ENCODE measurements around the gene SLC6A5.

Gene SLC6A5

DNA sequence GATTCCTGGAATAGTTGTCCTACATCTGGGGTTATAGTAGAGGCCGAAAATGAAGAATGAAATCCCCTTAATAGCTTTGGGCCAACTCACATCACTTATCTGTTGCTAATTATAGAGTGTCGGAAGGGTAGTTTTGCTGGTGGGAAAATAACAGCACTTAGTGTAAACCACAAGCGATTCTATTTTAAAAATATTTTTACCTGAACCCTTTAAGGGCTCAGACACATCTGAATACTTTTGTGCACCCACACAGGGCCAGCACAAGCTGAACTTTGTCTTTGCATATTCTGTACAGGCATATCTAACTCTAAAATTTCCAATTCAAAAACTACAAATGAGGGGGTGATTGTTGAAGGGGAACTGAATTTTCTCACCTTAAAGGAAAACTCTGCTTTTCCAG, 27.6 kb downstream of the SLC6A5 start:
- no peak for DNase-seq

DNA sequence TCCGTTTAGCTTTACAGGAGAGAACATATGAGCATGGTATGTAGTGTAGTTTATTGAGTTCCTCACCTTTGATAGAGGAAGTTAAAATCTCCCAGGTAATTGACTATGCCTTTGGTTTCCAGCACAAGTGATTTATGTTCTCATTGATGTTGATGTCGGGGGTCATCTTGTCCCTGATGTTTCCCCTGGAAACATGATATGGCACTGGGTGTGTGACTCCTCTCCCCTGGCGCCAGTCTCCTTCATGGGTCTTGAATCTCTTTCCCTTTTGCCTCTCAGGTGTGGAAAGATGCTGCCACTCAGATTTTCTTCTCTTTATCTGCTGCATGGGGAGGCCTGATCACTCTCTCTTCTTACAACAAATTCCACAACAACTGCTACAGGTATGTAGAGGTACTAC, 28.3 kb downstream of the SLC6A5 start:
- no peak for DNase-seq

DNA sequence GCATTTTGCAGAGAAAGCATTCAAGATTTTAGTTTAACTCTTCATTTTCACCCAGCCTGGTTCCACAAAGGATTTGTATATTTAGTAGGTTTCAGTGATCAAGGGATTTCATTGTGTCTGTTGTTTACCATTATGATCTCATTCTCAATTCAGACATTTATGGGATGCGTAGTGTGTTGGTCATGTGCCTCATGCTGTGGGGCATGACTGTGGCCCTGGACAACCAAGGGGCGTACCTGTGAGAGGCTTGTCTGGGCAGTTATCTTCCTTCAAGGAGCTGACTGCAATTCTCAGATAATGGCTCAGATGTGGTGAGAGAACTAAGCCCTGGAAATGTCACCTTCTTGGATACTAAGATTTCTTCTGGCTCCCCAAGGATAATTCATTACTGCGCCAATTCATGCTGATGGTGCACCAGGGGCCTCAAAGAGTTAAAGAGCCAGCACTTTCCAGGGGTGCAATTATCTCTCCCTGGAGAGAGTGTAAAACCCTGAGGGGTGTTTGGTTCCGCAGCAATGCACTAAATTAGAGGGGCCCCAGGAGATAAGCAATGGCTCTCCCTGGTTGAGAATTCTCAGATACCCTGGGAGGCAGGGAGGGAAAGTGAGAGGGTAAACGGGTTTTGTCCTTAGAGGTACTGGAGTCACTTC, 32.2 kb downstream of the SLC6A5 start:
- no peak for DNase-seq

DNA sequence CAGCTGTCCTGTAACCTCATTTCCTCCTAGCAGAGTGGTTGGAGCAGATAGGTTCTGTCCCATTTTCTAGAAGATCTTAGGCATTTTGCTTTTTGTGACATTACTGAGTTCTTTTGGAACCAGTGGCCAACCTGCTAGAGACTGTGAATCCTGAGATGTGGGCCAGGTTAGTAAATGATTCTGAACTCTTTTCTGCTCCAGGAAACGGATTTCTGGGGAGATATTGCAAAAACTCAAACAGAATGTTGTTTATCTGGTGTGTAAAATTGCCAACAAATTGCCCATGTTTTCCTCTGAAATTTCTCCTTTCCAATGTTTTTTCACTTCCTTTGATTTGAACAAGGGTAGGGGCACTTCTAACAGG, 32.7 kb downstream of the SLC6A5 start:
- DNase-seq: no peak

DNA sequence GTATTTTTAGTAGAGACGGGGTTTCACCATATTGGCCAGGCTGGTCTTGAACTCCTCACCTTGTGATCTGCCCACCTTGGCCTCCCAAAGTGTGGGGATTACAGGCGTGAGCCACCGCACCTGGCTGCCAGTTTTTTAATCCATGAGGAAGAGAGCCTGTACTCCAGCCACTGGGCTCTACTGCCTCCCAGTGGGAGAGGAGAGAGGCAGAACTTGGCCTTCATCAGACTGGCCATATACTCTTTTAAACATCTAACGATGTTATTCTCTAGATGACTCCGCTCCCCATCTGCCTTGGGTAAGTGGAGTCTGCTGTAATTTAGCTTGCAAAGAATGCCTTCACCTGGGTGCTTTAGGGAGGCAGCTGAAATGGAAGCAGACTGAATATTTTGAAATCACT, 34.6 kb downstream of the SLC6A5 start:
- no peak for DNase-seq

DNA sequence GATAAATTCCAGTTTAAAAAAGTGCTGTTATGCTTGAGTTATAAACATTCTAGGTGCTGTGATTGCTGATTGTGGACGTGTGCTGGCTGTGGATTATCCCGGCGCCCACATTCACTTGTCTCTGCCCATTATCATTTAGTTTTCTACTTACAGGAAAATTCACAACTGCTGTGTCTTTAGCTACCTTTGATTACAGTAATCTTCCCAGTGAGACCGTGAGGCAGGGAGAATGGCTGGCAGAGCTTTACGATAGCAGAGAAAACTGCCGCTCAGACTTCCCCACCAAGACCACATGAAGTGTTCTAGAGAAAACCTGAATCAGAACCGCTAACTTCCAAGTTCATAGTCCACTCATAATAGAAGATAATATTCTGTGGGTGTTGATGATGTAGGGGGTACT, 35.4 kb downstream of the SLC6A5 start:
- no peak for DNase-seq

DNA sequence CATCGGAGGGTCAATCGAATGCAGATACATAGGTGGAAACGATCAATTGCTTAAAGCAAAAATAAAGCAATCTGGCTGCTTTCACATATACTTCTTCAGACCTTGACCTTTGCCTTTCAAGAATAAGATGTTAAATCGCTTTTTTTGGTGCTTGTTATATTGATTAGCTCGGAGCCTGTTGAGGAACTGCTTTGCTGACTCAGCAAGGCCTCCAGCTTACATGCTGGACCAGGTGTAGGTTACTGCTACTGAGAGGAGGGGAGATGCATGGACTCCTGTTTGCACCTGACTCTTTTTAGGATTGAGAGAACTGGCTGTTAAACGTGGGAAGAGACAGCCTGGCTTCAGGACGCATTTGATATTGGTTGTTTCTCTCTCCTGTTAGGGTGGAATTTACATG, 38.7 kb downstream of the SLC6A5 start:
- DNase-seq: no peak

DNA sequence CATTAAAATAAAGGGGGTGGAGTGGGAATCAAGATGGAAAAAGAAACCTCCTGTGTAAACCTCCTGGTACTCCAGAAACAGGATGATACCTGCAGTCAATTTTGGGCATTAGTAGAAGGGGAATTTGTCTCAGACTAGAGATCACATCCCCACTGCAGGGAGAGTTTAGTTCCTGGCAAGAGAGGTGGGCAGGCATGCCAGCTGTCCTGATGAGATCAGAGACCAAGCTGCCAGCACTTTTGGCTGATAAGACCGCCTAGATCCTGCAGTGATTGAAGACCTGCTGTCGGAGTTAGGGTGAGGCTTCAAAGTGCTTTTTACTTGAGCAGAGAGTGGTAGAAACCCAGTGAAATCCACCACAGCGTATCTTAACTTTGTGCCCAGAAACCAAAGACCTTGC, 40.3 kb downstream of the SLC6A5 start:
- no peak for DNase-seq

DNA sequence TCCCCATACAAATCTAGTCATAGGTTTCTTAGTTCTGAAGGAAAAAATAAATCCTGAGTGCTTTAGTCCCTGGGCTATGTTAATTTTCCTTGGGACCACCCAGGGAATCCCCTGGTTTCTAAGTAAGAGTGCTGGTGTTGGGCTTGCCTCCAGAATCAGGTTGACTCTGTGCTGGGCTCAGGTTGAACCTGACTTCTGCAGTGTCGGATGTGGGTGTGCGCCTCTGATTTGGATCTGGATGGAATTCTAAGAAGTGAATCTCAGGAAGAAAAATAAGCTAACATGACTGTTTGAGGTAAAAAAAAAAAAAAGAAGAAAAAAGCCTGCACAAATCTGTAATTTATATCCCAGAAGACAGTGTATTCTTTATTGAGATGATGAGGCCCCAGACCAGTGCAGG, 41.0 kb downstream of the SLC6A5 start:
- DNase-seq: no peak

DNA sequence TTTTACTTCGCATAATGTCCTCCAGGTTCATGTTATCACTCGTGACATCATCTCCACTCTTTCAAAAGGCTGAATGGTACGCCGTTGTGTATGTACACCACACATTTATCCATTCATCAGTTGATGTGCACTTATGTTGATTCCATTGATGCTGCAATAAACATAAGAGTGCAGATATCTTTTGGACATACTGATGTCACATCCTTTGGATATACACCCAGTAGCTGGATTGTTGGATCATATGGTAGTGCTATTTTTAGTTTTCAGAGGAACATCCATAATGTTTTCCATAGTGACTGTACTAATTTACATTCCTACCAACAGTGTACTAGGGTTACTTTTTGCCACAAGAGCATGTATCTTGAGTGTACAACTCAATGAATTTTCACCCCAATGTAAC, 45.0 kb downstream of the SLC6A5 start:
- no peak for DNase-seq

DNA sequence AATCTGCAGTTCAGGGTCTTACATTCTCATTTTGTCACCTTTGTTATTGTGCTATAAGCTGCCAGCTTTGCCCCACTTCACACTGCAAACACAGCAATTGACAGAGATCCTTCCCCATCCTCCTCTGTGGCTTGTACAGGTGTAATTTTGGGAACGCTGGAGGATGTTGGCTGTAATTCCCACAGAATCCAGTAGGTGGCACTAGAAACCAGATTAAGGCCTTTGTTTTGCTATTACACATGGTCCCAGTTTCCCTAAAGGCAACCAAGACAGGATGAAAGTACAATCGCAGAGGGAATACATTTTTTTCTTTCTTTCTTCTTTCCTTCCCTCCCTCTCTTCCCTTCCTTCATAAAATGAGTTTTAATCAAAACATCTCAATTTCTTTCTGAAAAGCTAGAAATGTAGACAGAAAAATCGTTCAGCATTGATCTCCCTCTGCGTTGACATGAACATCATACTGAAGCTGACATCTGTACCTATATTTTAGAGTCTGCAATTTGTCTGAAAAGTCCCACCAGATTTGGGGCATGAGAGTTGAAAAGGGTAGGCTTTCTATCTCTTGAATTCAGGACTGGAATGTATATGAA, 48.7 kb downstream of the SLC6A5 start:
- no peak for DNase-seq

DNA sequence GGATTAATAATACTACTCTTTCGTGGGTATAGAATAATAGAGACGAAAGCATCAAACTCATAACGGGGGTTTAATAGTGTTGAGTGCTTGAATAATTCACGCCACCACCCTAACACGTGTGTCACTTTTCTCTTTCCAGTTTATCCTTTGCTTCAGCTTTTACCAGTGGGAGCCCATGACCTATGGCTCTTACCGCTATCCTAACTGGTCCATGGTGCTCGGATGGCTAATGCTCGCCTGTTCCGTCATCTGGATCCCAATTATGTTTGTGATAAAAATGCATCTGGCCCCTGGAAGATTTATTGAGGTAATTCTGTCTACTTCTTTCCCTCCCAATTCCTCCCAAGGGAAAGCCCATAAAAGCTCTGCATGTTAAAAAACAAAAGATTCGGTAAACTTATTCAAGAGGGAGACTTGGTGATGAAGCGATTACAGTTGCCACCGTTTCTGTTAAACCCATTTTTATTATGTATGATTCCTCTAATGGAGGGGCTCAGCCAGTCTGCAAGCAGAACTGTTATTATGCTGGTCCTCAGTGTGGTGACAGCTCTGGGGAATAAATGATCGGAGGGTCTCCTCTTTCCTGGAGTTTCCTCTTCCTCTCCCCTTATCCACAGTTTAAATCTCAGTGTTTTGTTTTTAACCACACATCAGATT, 52.9 kb downstream of the SLC6A5 start:
- no peak for DNase-seq

DNA sequence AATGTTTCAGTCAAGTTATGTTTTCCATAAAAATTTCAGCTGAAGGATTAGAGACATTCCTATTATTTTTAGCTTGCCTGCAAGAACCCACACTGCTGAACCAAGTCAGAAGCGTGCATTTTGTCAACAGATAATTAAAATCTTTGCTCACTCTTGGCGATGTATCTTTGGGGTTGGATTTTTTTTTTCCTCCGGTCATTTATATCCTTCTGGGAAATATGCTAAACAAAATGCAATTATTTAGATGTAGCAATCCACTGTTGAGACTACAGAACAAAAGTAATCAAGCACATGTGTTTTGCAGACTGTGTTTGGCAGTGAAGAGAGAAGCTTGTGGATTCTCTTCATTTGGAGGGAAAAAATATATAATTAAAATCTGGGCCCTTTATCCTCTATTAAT, 54.6 kb downstream of the SLC6A5 start:
- no peak for DNase-seq

DNA sequence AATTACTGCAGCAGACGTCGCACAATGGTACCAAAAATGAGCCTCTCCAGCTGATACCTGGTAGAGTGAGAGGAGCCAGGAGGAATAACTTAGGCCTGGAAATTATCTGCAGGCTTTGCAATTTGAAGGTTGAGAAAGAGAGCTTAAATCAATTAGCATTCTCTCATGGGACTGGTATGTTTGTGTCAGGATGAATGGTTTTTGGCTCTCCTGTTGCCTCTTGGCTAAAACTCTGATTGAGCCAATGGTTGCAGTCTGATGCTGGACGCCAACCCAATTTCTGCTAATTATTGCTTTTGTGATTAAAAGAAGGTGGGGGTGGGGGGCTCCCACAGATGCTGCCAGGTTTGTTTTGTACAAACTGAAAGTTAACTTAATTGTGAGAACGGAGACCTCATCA, 57.5 kb downstream of the SLC6A5 start:
- no peak for DNase-seq

DNA sequence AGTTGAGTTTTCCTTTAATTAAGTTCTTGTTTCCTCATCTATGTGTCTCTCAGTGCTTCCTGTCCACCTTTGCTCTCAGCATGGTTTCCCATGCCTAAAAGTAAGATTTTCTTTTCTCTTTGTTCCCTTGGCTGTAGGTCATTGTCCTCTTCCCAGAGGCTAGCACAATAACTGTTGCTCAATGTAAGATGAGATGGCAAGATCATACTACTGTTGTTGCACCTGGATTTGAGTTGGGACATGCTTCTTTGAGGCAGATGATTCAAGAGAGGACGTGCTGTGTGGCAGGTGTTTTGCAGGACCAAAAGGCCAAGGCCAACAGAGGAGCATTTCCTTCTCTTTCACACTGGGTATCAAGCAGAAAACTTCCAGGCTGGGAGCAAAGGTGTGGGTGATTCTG, 58.7 kb downstream of the SLC6A5 start:
- no peak for DNase-seq

DNA sequence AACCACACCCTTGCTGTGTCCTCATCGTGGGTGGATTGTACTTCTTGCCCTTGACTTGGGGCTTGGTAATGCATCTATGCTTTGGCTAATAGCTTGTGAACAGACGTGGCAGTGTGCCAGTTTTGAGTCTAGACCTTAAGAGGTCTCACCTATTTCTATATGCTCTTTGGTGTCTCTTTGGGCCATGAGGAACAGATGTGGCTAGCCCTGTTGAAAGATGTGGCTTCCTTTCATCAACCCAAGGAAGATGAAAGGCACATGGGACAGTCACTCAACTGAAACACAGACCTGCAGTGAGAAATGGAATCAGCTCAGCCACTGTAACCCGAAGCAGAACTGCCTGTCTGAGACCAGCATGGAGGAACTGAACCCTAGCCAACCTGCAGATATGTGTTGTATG, 62.0 kb downstream of the SLC6A5 start:
- no peak for DNase-seq

DNA sequence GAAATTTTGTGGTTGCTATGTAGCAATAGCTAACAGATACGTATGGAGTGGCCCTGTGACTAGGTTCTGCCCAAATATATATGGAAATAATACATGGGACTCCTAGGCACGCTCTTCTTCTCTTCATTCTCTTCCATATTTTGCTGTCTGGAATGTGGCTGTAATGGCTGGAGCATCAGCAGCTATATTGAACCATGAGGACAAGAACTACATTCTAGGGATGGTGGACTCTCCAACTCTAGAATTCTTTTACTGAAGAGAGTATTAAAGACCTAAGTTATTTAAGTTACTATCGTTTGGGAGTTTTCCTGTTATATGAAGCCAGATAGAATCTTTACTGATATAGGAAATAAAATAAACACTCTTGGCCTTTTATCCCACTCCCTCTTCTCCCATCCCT, 62.4 kb downstream of the SLC6A5 start:
- no peak for DNase-seq

DNA sequence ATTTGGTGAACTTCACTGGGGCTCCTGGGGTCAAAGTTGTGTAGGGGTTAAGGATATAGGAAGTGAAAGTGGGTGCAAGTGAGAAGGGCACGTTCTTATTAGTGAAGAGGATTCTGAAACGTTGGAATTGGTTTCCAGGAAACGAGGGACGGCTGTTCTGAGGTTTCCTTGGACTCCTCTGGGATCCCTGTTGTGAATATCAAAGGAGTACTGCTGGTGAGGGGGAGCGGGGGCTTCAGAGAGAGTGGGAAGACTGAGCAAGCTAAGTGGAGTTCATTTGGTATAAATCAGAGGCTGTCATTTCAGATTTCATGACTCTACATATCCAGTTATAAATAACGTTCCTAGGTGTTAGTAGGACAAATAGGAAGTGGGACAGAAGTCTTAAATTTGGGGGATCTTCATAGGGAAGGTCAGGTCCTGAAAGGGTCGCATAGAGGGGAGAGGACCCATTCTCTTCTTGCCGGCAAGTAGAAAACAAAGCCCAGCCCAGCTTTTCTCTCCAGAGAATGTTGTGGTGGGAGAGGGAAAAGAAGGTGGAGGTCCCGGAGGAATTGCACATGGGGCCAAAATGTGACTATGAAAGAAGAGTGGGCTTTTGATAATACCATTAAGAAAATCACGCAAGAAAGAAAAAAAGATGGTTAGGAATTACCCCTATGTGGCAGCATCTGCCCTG, 68.9 kb downstream of the SLC6A5 start:
- no peak for DNase-seq

DNA sequence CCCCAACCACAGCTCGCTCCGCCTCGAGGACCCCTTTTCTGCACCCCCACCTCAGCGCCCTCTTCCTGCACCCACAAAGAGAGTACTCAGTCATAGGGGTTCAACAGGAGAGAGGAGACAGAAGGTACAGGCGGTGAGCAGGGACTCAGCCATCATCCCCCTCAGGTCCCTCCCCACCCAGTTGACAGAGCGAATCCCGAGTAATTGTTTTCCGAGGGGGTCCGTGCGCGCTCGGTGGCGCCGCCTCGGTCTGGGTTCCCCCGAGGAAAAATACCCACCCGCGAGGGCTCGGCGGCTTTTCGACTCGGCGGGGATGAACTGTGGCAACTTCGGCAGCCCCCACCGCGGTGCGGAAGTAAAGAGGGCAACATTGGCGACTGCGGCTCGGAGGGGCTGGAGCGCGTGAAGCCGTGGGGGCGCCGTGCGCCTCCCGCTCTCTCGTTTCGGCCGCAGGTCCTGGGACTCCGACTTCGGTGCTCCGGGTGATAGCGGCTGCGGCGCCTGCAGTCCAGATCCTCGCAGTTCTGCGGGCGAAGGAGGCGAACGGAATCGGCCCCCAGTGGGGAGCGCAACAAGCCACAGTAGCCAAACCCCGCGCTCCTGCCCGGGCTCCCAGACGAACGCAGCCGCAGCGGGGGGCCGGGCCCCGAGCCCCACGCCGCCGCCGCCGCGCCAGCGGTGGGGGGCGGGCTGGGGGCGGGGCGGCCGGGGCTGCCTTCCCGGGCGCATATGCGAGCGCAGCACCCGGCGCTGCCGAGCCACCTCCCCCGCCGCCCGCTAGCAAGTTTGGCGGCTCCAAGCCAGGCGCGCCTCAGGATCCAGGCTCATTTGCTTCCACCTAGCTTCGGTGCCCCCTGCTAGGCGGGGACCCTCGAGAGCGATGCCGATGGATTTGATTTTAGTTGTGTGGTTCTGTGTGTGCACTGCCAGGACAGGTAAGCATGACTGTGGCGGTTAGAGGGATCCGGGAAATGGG, 69.7 kb downstream of the SLC6A5 start, which contains the start of gene NELL1:
TSS of gene NELL1 (plus strand) at position 743 of the 976 bp plus-strand sequence.
- no peak for DNase-seq

DNA sequence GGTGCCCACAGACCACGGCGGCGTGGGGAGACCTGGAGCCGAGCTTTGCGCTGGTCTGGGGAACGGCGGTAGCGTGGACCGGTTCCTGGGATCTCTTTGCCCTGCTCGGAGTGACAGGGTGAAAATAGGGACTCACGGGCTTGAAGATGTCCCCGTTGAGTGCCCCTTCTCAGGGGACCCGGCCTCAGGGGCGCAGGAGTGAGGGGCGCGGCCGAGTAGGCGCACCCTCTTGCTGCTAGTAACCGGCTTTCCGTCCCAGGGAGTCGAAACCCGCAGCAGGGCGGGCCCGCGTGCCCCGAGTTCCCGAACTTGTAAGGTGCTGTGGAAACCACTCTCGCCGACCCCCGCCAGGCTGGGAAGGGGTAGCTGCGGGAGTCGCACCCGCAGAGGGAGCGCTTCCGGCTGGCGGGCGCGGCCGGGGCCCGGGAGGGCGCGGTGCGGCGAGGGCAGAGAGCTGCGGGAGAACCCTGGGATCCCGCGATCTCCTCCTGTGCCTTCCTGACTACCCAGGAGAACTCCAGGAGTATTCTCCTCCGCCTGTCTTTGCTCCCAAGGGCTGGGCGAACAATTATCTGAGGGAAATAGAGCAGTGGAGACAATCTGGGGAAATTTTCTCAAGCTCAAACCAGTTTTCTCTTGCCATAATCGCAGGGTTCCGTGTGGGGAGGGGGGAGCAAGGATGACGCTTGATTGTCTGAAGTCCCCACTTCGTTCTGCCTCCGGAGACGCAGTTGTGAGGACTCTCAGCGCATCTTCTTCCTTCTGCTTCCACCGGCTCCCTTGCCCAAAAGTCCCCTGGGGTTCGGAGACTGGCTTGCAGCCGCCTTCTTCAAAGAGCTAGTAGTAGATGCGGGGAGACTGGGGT, 70.6 kb downstream of the SLC6A5 start:
- DNase-seq: no peak

DNA sequence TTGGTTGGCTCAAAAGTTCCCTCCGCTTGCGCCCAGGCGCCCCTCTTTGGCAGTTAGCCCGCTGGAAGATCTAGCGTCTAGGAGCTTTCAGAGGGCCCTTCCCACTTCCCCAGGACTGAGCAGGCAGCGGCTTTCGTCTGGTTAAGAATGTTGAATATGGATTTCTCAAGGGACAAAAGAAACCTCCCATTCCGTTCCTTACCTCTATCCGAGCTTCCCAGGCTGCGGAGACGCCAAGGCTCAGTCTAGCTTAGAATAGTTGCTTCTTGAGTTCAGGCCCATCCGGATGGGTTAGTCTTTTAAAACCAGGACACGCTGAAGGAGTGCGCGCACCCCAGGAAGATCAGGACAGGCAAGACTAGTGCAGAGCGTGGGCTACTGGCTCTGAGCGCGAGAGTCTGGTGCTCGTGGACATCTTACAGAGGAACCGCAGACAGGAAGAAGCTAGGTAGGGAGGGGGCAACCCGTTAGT, 71.6 kb downstream of the SLC6A5 start:
- no peak for DNase-seq

All from activated naive CD4-positive, alpha-beta T cell treated with anti-CD3 and anti-CD28 coated beads, Interleukin-2, amount 50 U/mL, for 16 hours (primary cell).